Cortex of kidney (tissue), 1 donor: ENCODE measurements around the gene PRKAB2.
"Not testable (repeated sequence)": the region's sequence is repeated elsewhere in the genome, so short reads cannot be mapped to it uniquely, and the experiment has no call there.

Experiments
- DNase-seq: peaks from one replicate; lab custom pipeline; 2025; lab: John Stamatoyannopoulos, UW

PRKAB2 gene

DNA sequence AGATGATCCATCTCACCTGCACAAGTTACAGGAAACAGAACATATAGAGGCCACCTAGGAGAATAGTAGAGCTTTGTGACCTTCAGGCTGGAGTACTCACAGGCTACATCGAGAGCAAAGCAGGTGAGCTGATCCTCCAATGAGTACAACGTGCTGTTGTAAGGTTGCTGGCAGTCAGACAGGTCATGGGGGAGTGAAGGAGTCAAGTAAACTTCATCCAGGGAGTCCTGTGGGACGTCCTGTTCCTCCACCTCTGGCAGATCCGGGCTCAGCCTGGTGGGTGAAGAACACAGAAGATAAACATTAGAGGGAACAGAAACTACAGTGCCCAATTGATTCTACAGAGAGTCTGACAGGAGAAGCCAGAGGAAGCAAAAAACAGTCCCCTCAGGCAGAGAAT is 62.5 kb downstream of the PRKAB2 start:
- DNase-seq = no peak

DNA sequence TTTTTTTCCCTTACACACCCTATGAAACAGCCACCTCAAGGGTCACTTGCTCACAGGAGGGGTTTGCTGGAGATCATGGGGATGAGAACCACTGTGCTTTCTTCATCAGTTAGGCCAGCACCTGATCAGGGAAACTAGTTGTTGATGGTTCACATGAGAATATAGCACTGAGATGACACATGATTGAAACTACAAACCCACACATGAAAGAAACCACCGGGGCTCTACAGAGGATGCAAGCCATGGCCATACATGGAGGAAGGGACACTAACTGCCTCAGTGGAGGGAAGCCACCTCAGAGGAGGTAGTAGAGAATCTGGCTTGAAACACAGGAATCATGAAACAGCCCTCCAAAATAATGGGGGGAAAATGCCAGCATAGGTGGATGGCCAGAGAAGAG is 63.2 kb downstream of the PRKAB2 start:
- no peak for DNase-seq

DNA sequence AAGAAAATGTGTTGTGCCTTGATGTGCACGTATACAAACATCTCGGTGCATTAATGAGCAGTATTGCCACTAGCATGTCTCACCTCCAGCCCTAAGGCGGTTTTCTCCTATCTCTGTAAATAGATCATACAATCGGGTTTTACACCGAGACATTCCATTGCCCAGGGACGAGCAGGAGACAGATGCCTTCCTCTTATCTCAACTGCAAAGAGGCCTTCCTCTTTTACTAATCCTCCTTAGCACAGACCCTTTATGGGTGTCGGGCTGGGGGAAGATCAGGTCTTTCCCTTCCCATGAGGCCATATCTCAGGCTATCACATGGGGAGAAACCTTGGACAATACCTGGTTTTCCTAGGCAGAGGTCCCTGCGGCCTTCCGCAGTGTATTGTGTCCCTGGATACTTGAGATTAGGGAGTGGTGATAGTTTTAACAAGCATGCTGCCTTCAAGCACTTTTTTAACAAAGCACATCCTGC is 65.8 kb downstream of the PRKAB2 start:
- not testable (repeated sequence) for DNase-seq

DNA sequence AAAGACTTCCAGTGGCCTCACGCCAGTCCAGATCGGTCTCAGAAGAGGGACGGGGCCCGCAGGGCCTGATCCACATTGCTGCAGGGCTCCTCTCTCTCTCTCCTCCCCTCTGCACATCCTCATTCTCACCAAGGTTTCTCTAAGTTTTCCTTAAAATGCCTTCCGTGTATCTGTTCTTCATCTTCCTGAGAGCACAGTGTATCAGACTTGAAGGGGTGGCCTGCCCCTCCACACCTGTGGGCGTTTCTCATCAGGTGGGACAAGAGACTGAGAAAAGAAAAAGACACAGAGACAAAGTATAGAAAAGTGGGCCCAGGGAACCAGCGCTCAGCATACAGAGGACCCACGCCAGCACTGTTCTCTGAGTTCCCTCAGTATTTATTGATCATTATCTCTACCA is 66.4 kb downstream of the PRKAB2 start:
- no peak for DNase-seq
